NCI-H187 treated with DMSO at 0.1 percent for 48 hours (cell line): ENCODE measurements around the gene KCTD16.

ENCODE experiments used
- DNase-seq: peaks from one replicate; lab custom pipeline; 2025; lab: John Stamatoyannopoulos, UW

KCTD16 gene

GRCh38 chr5:144284931-144285502, 114.3 kb downstream of the KCTD16 start:
- no peak for DNase-seq

GRCh38 chr5:144289277-144289676, 118.6 kb downstream of the KCTD16 start:
- DNase-seq, result no peak

- DNase-seq, result no peak
Observed at GRCh38 chr5:144292029-144292428, 121.4 kb downstream of the KCTD16 start.

- no peak for DNase-seq
Observed at GRCh38 chr5:144295284-144295683, 124.6 kb downstream of the KCTD16 start.

- DNase-seq, result no peak
Observed at GRCh38 chr5:144297081-144297480, 126.4 kb downstream of the KCTD16 start.

- no peak for DNase-seq
Observed at GRCh38 chr5:144298658-144299057, 128.0 kb downstream of the KCTD16 start.

- no peak for DNase-seq
Observed at GRCh38 chr5:144304688-144305087, 134.0 kb downstream of the KCTD16 start.

GRCh38 chr5:144307736-144308135, 137.1 kb downstream of the KCTD16 start:
- no peak for DNase-seq

GRCh38 chr5:144308174-144308573, 137.5 kb downstream of the KCTD16 start:
- DNase-seq, result no peak

GRCh38 chr5:144308906-144309670, 138.4 kb downstream of the KCTD16 start:
- no peak for DNase-seq

GRCh38 chr5:144310621-144311020, 139.9 kb downstream of the KCTD16 start:
- DNase-seq, result no peak

GRCh38 chr5:144313147-144313726, 142.6 kb downstream of the KCTD16 start:
- no peak for DNase-seq

GRCh38 chr5:144315026-144315425, 144.4 kb downstream of the KCTD16 start:
- no peak for DNase-seq

- DNase-seq, result no peak
Observed at GRCh38 chr5:144315994-144316634, 145.4 kb downstream of the KCTD16 start.

GRCh38 chr5:144318011-144318410, 147.3 kb downstream of the KCTD16 start:
- no peak for DNase-seq

- DNase-seq, result no peak
Observed at GRCh38 chr5:144318460-144318859, 147.8 kb downstream of the KCTD16 start.

GRCh38 chr5:144323181-144323580, 152.5 kb downstream of the KCTD16 start:
- DNase-seq, result no peak

GRCh38 chr5:144325532-144325931, 154.9 kb downstream of the KCTD16 start:
- DNase-seq, result no peak

- DNase-seq, result peak; percentile 8
Observed at GRCh38 chr5:144328494-144328893, 157.8 kb downstream of the KCTD16 start.

GRCh38 chr5:144328980-144329379, 158.3 kb downstream of the KCTD16 start:
- DNase-seq, result no peak

GRCh38 chr5:144329681-144330080, 159.0 kb downstream of the KCTD16 start:
- DNase-seq, result no peak

GRCh38 chr5:144331361-144331760, 160.7 kb downstream of the KCTD16 start:
- DNase-seq, result no peak

- DNase-seq, result no peak
Observed at GRCh38 chr5:144332265-144332664, 161.6 kb downstream of the KCTD16 start.
